Pulmonary artery endothelial cell (primary cell): Measurements from ENCODE around the gene REELD1. TPM values are rescaled to one million over a fixed set of nuclear protein-coding genes. Genes with fewer than 3 reads are reported as not detected.

Source experiments
- DNase-seq: peaks from one replicate; pipeline ENCODE4 v3.0.0-alpha.2; 2011; ENCODE audit warnings: low read depth, low spot score
- total RNA-seq: library from RNA; depleted of rRNA; stranded (reverse); fragments of >200 nt; gene quantifications from 2 replicates; pipeline ENCODE4 v1.2.3, GENCODE V29; 2014

The REELD1 gene
- total RNA-seq, result not detected in 2 replicates

GRCh38 chr4:146214238-146214637, at the start of gene REELD1:
Gene REELD1, plus strand, starts transcription at chr4:146214538. Its CDS starts 2,415 bp downstream, at chr4:146216953.
- DNase-seq, result no peak

- DNase-seq, result no peak
Measured at GRCh38 chr4:146165221-146165620, 49.1 kb upstream of the REELD1 start.

GRCh38 chr4:146165840-146166239, 48.5 kb upstream of the REELD1 start:
- DNase-seq, result no peak

GRCh38 chr4:146170149-146170548, 44.2 kb upstream of the REELD1 start:
- DNase-seq, result no peak

GRCh38 chr4:146175541-146176453, 38.5 kb upstream of the REELD1 start, which contains the start of gene LSM6:
Gene LSM6, plus strand, starts transcription at chr4:146175718. Its CDS starts 7,204 bp downstream, at chr4:146182922.
- DNase-seq, result peak; percentile 63

- DNase-seq, result no peak
Measured at GRCh38 chr4:146176891-146177290, 37.4 kb upstream of the REELD1 start.

- no peak for DNase-seq
Measured at GRCh38 chr4:146178126-146178525, 36.2 kb upstream of the REELD1 start.

GRCh38 chr4:146179784-146180370, 34.5 kb upstream of the REELD1 start:
- no peak for DNase-seq

GRCh38 chr4:146182443-146182842, 31.9 kb upstream of the REELD1 start:
- no peak for DNase-seq

- no peak for DNase-seq
Measured at GRCh38 chr4:146183209-146183608, 31.1 kb upstream of the REELD1 start.

- DNase-seq, result no peak
Measured at GRCh38 chr4:146186041-146186440, 28.3 kb upstream of the REELD1 start.

GRCh38 chr4:146186596-146186995, 27.7 kb upstream of the REELD1 start:
- no peak for DNase-seq

GRCh38 chr4:146190456-146190855, 23.9 kb upstream of the REELD1 start:
- no peak for DNase-seq

- no peak for DNase-seq
Measured at GRCh38 chr4:146191766-146192458, 22.4 kb upstream of the REELD1 start.

- DNase-seq, result no peak
Measured at GRCh38 chr4:146193628-146194027, 20.7 kb upstream of the REELD1 start.

- DNase-seq, result no peak
Measured at GRCh38 chr4:146194212-146194611, 20.1 kb upstream of the REELD1 start.

GRCh38 chr4:146202665-146203064, 11.7 kb upstream of the REELD1 start:
- no peak for DNase-seq

GRCh38 chr4:146207410-146207809, 6.9 kb upstream of the REELD1 start:
- DNase-seq, result no peak

- DNase-seq, result no peak
Measured at GRCh38 chr4:146210890-146211289, 3.4 kb upstream of the REELD1 start.

- no peak for DNase-seq
Measured at GRCh38 chr4:146211440-146211839, 2.9 kb upstream of the REELD1 start.

- no peak for DNase-seq
Measured at GRCh38 chr4:146212781-146213180, 1.6 kb upstream of the REELD1 start.

GRCh38 chr4:146222313-146222712, 8.0 kb downstream of the REELD1 start:
- no peak for DNase-seq
